C1 segment of cervical spinal cord (tissue), 14 donors: ENCODE data around the gene VPS8.
"Not testable (repeated sequence)": the region's sequence is repeated elsewhere in the genome, so short reads cannot be mapped to it uniquely, and the experiment has no call there.

Experiments
- DNase-seq, 14 donors: peaks; one replicate each; lab custom pipeline; 2025; lab: John Stamatoyannopoulos, UW

The VPS8 gene

GRCh38 chr3:184914628-184915027 lies 102.7 kb downstream of the VPS8 start:
- no peak for DNase-seq

- DNase-seq, result no peak
Observed at GRCh38 chr3:184918750-184919149, 106.8 kb downstream of the VPS8 start.

GRCh38 chr3:184919651-184920050 lies 107.7 kb downstream of the VPS8 start:
- no peak for DNase-seq

GRCh38 chr3:184924547-184924946 lies 112.6 kb downstream of the VPS8 start:
- DNase-seq, result no peak

GRCh38 chr3:184927796-184928315 lies 115.9 kb downstream of the VPS8 start:
- DNase-seq, result no peak

GRCh38 chr3:184932777-184933176 lies 120.8 kb downstream of the VPS8 start:
- no peak for DNase-seq

GRCh38 chr3:184937611-184938010 lies 125.6 kb downstream of the VPS8 start:
- DNase-seq, result no peak

- no peak for DNase-seq
Observed at GRCh38 chr3:184941408-184941807, 129.4 kb downstream of the VPS8 start.

GRCh38 chr3:184942735-184943134 lies 130.8 kb downstream of the VPS8 start:
- DNase-seq, result no peak

GRCh38 chr3:184944241-184944640 lies 132.3 kb downstream of the VPS8 start:
- DNase-seq, result no peak

- no peak for DNase-seq
Observed at GRCh38 chr3:184945886-184946625, 134.1 kb downstream of the VPS8 start.

GRCh38 chr3:184946917-184947316 lies 135.0 kb downstream of the VPS8 start:
- DNase-seq, result no peak

GRCh38 chr3:184949251-184949965 lies 137.4 kb downstream of the VPS8 start:
- no peak for DNase-seq

GRCh38 chr3:184950816-184951215 lies 138.8 kb downstream of the VPS8 start:
- not testable (repeated sequence) for DNase-seq

GRCh38 chr3:184952671-184953070 lies 140.7 kb downstream of the VPS8 start:
- DNase-seq, result no peak

- no peak for DNase-seq
Observed at GRCh38 chr3:184953401-184953800, 141.4 kb downstream of the VPS8 start.

- no peak for DNase-seq
Observed at GRCh38 chr3:184954251-184954650, 142.3 kb downstream of the VPS8 start.

GRCh38 chr3:184954851-184955250 lies 142.9 kb downstream of the VPS8 start:
- not testable (repeated sequence) for DNase-seq

GRCh38 chr3:184965639-184966430 lies 153.9 kb downstream of the VPS8 start:
- no peak for DNase-seq

GRCh38 chr3:184968115-184968514 lies 156.1 kb downstream of the VPS8 start:
- DNase-seq, result no peak

- DNase-seq, result no peak
Observed at GRCh38 chr3:184970186-184970585, 158.2 kb downstream of the VPS8 start.

GRCh38 chr3:184977796-184978195 lies 165.8 kb downstream of the VPS8 start:
- peak in 1 of 14 donors; percentile 4 for DNase-seq
